ENCODE data around the gene PRUNE2.

Gene PRUNE2

DNA sequence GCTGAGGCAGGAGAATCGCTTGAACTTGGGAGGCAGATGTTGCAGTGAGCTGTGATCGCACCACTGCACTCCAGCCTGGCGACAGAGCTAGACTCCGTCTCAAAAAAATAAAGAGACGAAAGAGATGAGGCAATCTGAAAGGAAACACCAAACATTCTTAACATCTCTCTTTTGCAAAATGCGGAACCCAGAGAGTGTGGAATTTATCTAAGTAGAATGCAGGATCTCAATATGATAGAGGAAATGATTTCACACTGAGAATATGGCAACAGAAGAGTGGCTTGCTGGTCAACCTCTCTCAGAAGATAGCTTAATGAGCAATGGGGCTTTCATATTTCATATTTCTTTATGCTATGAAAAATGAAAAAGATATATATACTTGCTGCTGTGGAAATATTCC, 175.1 kb downstream of the PRUNE2 start:
- DNase-seq, result no peak

GRCh38 chr9:76729980-76730737, 175.8 kb downstream of the PRUNE2 start:
- DNase-seq, result no peak

DNA sequence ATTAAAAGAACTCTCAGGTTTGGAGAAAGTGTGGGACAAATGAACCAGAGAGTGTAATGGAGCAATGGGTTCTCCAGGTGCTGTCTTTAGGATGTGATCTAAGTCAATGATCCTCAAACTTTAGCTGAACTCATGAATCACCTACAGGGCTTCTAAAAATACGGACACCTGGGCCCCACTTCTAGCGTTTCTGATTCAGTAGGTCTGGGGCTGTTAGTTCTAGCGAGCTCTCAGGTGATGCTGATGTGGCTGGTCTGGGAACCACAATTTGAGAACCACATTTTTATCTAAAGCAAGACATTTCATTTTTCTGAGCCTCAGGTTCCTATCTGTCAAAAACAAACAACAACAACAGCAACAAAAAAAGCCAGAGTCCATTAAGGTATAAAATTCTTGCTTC, 176.8 kb downstream of the PRUNE2 start:
- no peak for DNase-seq

DNA sequence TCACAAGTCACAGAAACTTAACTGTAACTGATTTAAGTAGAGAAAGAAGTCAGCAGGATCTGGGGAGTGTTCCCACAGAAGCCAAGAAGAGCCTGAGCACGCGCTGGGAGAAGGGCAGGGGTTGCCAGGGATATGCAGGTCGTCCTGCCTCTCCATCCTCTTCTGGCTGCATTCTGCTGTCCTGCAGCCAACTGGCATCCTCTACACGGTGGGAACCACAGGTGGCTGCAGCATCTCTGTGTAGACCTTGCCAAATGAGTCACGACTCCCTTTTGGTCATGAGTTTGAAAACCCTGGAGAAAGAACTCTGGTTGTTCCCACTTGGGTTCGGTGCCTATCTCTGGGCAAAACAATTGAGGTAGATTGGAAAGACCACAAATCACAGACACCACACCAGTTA, 180.0 kb downstream of the PRUNE2 start:
- no peak for DNase-seq

DNA sequence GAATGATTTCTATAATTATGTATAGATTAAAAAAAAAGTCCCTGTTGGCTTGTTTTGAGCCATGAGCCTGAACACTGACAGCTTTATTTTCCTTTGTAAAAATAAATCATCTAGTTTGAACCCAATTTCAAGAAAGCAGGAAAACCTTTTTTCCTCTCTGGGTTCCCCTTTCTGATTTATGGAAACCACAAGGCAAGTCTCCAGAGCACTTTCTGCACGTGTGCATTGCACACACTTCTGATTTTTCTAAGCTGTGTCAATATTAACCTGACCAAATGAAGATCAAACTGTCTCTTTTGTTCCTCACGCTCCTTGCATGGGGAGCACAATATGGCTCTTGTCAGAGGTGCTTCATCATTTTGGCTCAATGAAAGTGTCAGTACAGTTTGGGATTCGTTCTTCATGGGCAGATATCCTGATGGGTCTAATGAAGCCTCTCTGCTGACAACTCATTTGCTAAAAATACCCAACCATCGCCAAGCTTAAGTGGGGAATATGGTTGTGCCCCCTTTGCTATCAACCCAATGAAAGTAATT, 180.8 kb downstream of the PRUNE2 start:
- DNase-seq, result no peak

GRCh38 chr9:76720245-76720644, 185.7 kb downstream of the PRUNE2 start:
- no peak for DNase-seq

DNA sequence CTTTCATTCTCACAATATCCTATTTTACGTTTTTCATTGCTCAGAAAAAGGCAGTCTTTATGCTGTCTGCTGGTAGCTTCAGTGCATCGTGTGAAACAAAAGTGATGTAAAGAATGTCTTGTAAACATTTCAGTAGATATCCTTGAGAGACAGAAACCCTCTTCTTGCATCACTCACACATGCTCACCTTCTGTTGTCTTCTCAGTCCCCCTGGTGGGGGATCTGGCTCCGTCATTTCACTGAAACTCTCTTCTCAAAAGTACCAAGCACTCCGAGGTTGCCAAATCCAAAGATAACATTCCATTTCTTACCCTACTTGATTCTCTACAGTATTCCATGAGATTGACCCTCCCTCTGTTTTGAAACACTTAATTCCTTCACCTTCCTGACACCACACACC, 187.7 kb downstream of the PRUNE2 start:
- no peak for DNase-seq

- no peak for DNase-seq
Observed at GRCh38 chr9:76717613-76718012, 188.3 kb downstream of the PRUNE2 start.

DNA sequence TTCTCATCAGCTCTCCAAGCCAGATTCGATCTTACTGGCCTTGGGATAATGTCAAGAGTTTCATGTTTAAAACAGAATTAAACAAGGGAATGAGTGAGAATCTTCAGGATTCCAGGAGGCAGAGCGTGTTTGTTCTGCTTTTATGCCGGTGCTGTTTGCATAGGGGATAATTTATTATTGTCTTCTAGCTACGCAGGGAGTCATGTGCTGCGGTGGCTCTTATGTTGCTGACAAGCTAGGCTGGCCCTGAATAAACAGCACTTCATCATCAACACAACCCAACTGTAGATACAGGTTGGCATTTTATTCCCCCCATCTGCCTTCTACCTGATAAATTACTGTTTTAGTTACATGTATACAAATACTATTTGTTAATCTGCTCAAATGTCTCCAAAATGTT, 188.7 kb downstream of the PRUNE2 start:
- DNase-seq, result no peak

DNA sequence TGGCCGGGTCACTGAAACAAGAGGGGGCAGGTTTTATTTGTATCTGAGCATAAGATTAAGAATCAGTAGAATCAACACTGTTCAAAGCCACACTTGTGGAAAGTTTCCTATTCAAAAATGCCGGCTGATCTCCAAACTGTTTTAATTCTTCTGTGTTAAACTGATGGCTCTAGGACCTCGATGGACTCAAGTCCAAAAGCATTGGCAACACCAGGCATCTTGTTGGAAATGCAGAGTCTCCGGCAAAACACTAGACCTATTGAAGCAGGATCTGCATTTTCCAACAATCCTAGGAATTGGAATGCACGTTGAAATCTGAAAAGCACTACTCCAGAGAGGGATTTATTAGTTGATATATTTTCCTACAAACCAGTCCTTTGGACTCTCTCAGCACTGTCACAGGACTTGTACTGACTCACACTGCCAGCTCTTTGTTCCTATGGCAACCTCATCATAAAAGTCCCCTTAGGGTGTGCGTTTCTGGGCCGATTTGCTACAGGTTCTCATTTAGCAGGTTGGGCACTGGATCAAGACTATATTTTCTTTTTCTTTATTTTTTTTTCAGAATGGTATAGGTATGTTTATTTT, 189.7 kb downstream of the PRUNE2 start:
- DNase-seq, result no peak

- DNase-seq, result no peak
Observed at GRCh38 chr9:76713381-76713780, 192.5 kb downstream of the PRUNE2 start.

DNA sequence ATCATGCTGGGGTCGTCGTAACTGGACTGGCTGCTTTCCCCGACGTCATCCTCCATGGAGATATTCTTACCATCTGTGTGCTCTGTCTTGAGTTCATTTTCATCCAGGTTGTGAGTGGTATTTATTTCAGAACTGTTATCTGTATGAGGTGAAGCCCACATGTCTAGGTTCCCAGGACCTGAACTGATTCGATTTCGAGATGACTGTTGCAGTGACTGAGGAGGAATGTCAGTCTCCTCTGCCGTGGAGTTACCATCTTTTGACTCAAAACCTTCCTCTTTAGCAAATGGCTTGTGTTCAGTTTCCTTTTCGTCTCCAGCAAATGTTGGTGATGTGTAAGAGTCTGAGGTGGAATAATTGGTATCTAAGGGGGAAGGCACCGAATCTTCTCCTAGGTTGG, 196.9 kb downstream of the PRUNE2 start:
- DNase-seq, result no peak

DNA sequence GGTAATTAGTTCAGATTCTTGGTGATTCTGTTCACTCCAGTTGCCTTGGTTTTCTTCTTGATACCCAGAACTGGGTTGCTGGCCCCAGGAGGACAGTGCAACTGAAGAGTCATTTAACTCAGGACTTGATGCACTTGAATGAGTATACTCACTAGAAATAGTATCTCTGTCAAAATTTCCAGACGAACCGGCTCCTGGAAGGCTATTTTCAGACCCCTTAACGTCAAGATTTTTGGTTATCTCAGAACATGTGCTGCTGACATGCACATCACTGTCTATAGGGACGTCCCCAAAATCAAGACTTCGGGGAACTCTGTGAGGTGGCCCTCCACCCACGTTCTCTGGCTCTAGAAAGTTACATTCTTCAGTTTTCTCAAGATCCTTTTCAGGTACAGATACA, 198.4 kb downstream of the PRUNE2 start:
- DNase-seq, result no peak

DNA sequence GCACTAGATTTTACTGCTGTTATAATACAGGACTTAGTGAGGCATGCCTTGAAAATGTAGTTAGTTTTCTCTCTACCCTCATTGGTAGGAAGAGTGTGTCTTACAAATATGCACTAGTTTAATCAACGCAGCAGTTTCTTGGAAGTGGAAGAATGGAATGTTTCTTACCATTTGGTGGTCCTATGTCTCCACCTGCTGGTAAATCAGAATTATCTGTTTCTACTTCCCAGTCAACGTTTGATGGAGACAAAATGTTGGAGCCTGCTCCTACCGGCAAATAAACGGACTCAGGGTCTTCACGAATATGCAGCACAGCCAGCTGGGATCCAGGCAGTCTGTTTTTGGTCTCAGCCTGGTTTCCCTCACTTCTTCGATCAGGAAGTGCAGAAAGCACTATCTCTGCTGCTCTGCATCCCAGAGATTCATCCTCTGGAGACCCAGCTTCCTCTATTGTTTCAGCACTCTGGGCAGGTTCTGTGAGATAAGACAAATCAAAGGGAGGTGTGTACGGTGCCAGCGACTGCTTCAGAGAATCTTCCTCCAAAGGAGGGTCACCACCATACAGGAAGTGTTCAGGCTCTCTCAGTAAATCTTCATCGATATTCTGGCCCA, 201.2 kb downstream of the PRUNE2 start:
- peak; percentile 22 for DNase-seq

GRCh38 chr9:76703270-76703669, 202.6 kb downstream of the PRUNE2 start:
- DNase-seq, result no peak

DNA sequence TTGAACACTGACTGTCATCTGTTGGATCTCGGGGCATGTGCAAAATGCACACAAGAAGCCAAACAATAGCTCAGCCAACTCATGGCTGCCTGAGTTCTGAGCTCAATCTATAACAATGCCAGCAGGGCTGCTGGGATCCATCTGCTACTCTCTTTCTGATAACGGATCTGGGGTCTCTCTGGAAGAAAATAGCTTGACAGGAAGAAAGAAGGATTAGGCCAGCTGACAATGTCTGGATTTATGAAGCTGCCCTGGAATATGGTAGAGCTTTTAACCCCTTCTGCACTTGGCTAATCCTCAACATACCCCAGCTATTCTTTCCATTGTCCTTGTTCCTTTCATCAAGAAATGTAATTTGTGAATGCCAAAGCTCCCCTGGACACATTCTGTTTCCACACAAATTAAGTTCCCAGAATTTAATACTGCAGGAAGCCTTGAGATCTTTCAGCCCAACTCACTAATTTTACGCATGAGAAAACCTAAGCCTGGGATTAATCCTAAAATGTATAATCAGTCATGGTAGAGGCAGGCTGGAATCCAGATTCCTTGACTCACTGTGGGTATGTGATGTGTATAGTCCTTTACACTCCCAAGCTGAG, 204.4 kb downstream of the PRUNE2 start:
- DNase-seq, result no peak

GRCh38 chr9:76700916-76701315, 205.0 kb downstream of the PRUNE2 start:
- DNase-seq, result no peak

DNA sequence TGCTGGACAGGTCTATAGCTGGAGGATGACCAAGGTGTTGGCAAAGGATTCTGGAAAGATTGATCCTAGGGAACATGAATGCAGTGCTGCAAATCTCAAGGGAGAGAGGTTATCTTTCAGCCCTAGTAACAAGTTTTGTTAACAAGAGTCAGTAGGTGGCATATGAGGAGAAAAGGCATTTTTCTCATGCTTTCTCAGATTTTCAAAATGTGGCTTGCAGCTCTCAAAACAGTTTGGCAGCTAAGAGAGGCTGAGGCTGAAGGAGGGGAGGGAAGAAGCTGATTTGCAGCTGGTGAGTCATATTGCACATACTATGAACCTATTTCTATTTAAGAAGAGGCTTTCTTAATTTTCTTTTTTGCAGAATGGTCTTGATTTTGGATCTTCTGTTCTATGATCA, 205.9 kb downstream of the PRUNE2 start:
- DNase-seq, result no peak

- DNase-seq, result no peak
Observed at GRCh38 chr9:76697554-76697953, 208.4 kb downstream of the PRUNE2 start.

GRCh38 chr9:76697081-76697480, 208.8 kb downstream of the PRUNE2 start:
- DNase-seq, result no peak

- DNase-seq, result no peak
Observed at GRCh38 chr9:76693912-76694311, 212.0 kb downstream of the PRUNE2 start.

DNA sequence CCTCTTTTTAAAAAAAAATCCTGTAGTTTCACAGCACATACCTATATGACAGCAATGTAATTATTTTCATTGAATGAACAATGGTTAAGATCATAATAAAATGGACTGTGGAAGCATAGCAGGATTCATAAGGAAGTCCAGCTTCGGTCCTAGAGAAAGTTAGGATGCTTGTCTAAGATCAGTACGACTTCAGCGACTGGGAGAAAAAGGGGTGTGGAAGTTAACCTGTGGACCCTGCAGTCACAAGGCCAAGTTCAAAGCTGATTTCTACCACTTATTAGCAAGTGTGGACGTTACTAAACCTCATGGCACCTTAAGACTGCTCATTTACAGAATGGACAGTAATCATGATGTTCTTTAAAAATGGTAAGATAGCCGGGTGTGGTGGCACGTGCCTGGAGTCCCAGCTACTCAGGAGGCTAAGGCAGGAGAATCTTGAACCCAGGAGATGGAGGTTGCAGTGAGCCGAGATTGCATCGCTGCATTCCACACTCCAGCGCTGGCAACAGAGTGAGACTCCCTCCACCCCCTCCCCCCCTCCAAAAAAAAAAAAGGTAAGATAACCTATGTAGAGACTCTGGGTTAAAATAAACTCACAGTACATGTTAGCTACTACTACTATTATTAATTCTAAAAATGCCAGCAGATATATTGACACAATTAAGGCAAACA, 213.3 kb downstream of the PRUNE2 start:
- no peak for DNase-seq

Measured in DMS79 treated with DMSO at 0.1 percent for 48 hours (cell line).